ENCODE data around the gene DNMBP. TPM values are rescaled to one million over a fixed set of nuclear protein-coding genes. Genes with fewer than 3 reads are reported as not detected.
A peak's percentile ranks its signal among the peaks of the same experiment; 100 is the strongest.
"Not testable (repeated sequence)": the region's sequence is repeated elsewhere in the genome, so short reads cannot be mapped to it uniquely, and the experiment has no call there.

DNMBP gene
- total RNA-seq, 1 experiment from 2014 or later, result 13.8 TPM

GRCh38 chr10:99875473-99875872 lies 134.3 kb downstream of the DNMBP start:
- Histone ChIP-seq H3K9me3 (ENCODE audit: low read length) (no peaks in the 10 kb centered on the region), H2AFZ (ENCODE audit: low read length) (no peak overlapping the region), H3K4me1 (ENCODE audit: low read length) (peaks cover 13% of the 10 kb centered on the region), H3K27ac (ENCODE audit: low read length) (no peak overlapping the region), H3K36me3 (ENCODE audit: insufficient read depth, low read length) (peaks cover 7% of the 10 kb centered on the region; the same call in 1 of the 2 replicates), H3K79me2 (ENCODE audit: low read length) (no peaks in the 10 kb centered on the region), H4K20me1 (ENCODE audit: insufficient read depth, low read depth, low read length) (no peaks in the 10 kb centered on the region), H3K4me3 (ENCODE audit: low read length) (no peak overlapping the region), H3K27me3 (ENCODE audit: low read length) (no peaks in the 10 kb centered on the region), H3K4me2 (ENCODE audit: low read depth, low read length, poor library complexity, severe bottlenecking) (no peak overlapping the region), H3K9ac (ENCODE audit: low read length) (no peak overlapping the region), H3K9me2 (replicated peaks; ENCODE audit: insufficient read depth, low read length) (no peaks in the 10 kb centered on the region)
- no peak for DNase-seq

GRCh38 chr10:99874341-99875085 lies 135.2 kb downstream of the DNMBP start:
- Histone ChIP-seq H4K20me1 (ENCODE audit: insufficient read depth, low read depth, low read length) (no peaks in the 10 kb centered on the region), H3K9me2 (replicated peaks; ENCODE audit: insufficient read depth, low read length) (no peaks in the 10 kb centered on the region), H3K9ac (ENCODE audit: low read length) (no peak overlapping the region), H3K4me2 (ENCODE audit: low read depth, low read length, poor library complexity, severe bottlenecking) (no peak overlapping the region), H3K4me3 (ENCODE audit: low read length) (no peak overlapping the region), H3K27me3 (ENCODE audit: low read length) (no peaks in the 10 kb centered on the region), H3K9me3 (ENCODE audit: low read length) (no peaks in the 10 kb centered on the region), H3K79me2 (ENCODE audit: low read length) (no peaks in the 10 kb centered on the region), H3K36me3 (ENCODE audit: insufficient read depth, low read length) (peaks cover 7% of the 10 kb centered on the region; the same call in 1 of the 2 replicates), H3K27ac (ENCODE audit: low read length) (no peak overlapping the region), H3K4me1 (ENCODE audit: low read length) (peaks cover 22% of the 10 kb centered on the region), H2AFZ (ENCODE audit: low read length) (no peak overlapping the region)
- no peak for DNase-seq

- peaks cover 23% of the 10 kb centered on the region for H3K4me1 ChIP-seq (ENCODE audit: low read length)
- H4K20me1 ChIP-seq (ENCODE audit: insufficient read depth, low read depth, low read length), result no peaks in the 10 kb centered on the region
- DNase-seq, result no peak
- no peak overlapping the region for H3K9ac ChIP-seq (ENCODE audit: low read length)
- H3K9me2 ChIP-seq (replicated peaks; ENCODE audit: insufficient read depth, low read length), result no peaks in the 10 kb centered on the region
- H3K4me2 ChIP-seq (ENCODE audit: low read depth, low read length, poor library complexity, severe bottlenecking), result no peak overlapping the region
- H3K4me3 ChIP-seq (ENCODE audit: low read length), result no peak overlapping the region
- H3K79me2 ChIP-seq (ENCODE audit: low read length), result no peaks in the 10 kb centered on the region
- H3K27ac ChIP-seq (ENCODE audit: low read length), result no peak overlapping the region
- H3K9me3 ChIP-seq (ENCODE audit: low read length), result no peaks in the 10 kb centered on the region
- no peak overlapping the region for H2AFZ ChIP-seq (ENCODE audit: low read length)
- H3K27me3 ChIP-seq (ENCODE audit: low read length), result no peaks in the 10 kb centered on the region
- peaks cover 7% of the 10 kb centered on the region; the same call in 1 of the 2 replicates for H3K36me3 ChIP-seq (ENCODE audit: insufficient read depth, low read length)
These were observed 135.9 kb downstream of the DNMBP start for GRCh38 chr10:99873846-99874245.

- no peak overlapping the region for H3K9ac ChIP-seq (ENCODE audit: low read length)
- H3K9me2 ChIP-seq (replicated peaks; ENCODE audit: insufficient read depth, low read length), result no peaks in the 10 kb centered on the region
- H3K4me2 ChIP-seq (ENCODE audit: low read depth, low read length, poor library complexity, severe bottlenecking), result no peak overlapping the region
- no peaks in the 10 kb centered on the region for H3K9me3 ChIP-seq (ENCODE audit: low read length)
- H3K27me3 ChIP-seq (ENCODE audit: low read length), result no peaks in the 10 kb centered on the region
- H3K4me1 ChIP-seq (ENCODE audit: low read length), result peaks cover 23% of the 10 kb centered on the region
- H4K20me1 ChIP-seq (ENCODE audit: insufficient read depth, low read depth, low read length), result no peaks in the 10 kb centered on the region
- peaks cover 7% of the 10 kb centered on the region; the same call in 1 of the 2 replicates for H3K36me3 ChIP-seq (ENCODE audit: insufficient read depth, low read length)
- no peaks in the 10 kb centered on the region for H3K79me2 ChIP-seq (ENCODE audit: low read length)
- no peak overlapping the region for H3K27ac ChIP-seq (ENCODE audit: low read length)
- no peak overlapping the region for H3K4me3 ChIP-seq (ENCODE audit: low read length)
- H2AFZ ChIP-seq (ENCODE audit: low read length), result no peak overlapping the region
- no peak for DNase-seq
These were observed 137.2 kb downstream of the DNMBP start for GRCh38 chr10:99872367-99873162.

- no peaks in the 10 kb centered on the region for H3K36me3 ChIP-seq (ENCODE audit: insufficient read depth, low read length)
- H2AFZ ChIP-seq (ENCODE audit: low read length), result peak overlapping the region; percentile 70
- no peaks in the 10 kb centered on the region for H4K20me1 ChIP-seq (ENCODE audit: insufficient read depth, low read depth, low read length)
- peak overlapping the region; percentile 50 for H3K9ac ChIP-seq (ENCODE audit: low read length)
- no peaks in the 10 kb centered on the region for H3K9me2 ChIP-seq (replicated peaks; ENCODE audit: insufficient read depth, low read length)
- H3K27me3 ChIP-seq (ENCODE audit: low read length), result no peaks in the 10 kb centered on the region
- H3K79me2 ChIP-seq (ENCODE audit: low read length), result no peaks in the 10 kb centered on the region
- H3K4me3 ChIP-seq (ENCODE audit: low read length), result peak overlapping the region; percentile 45
- no peak overlapping the region; the same call in 1 of the 2 replicates for H3K27ac ChIP-seq (ENCODE audit: low read length)
- peak overlapping the region; percentile 56 for H3K4me2 ChIP-seq (ENCODE audit: low read depth, low read length, poor library complexity, severe bottlenecking)
- no peaks in the 10 kb centered on the region for H3K9me3 ChIP-seq (ENCODE audit: low read length)
- peaks cover 23% of the 10 kb centered on the region for H3K4me1 ChIP-seq (ENCODE audit: low read length)
- DNase-seq, result peak; percentile 84
These were observed 139.5 kb downstream of the DNMBP start for GRCh38 chr10:99870123-99870730.

- Histone ChIP-seq H3K27me3 (ENCODE audit: low read length) (no peaks in the 10 kb centered on the region), H3K79me2 (ENCODE audit: low read length) (no peaks in the 10 kb centered on the region), H3K9me3 (ENCODE audit: low read length) (no peaks in the 10 kb centered on the region), H2AFZ (ENCODE audit: low read length) (peak overlapping the region; percentile 70), H3K9ac (ENCODE audit: low read length) (peak overlapping the region; percentile 50), H4K20me1 (ENCODE audit: insufficient read depth, low read depth, low read length) (no peaks in the 10 kb centered on the region), H3K4me2 (ENCODE audit: low read depth, low read length, poor library complexity, severe bottlenecking) (peak overlapping the region; percentile 56), H3K9me2 (replicated peaks; ENCODE audit: insufficient read depth, low read length) (no peaks in the 10 kb centered on the region), H3K36me3 (ENCODE audit: insufficient read depth, low read length) (no peaks in the 10 kb centered on the region), H3K4me1 (ENCODE audit: low read length) (peaks cover 23% of the 10 kb centered on the region), H3K27ac (ENCODE audit: low read length) (no peak overlapping the region; the same call in 1 of the 2 replicates), H3K4me3 (ENCODE audit: low read length) (peak overlapping the region; percentile 45)
- DNase-seq, result no peak
These were observed 140.1 kb downstream of the DNMBP start for GRCh38 chr10:99869581-99870122.

- H3K9me3 ChIP-seq (ENCODE audit: low read length); H4K20me1 ChIP-seq (ENCODE audit: insufficient read depth, low read depth, low read length); H3K27ac ChIP-seq (ENCODE audit: low read length); H3K79me2 ChIP-seq (ENCODE audit: low read length); H2AFZ ChIP-seq (ENCODE audit: low read length); H3K9ac ChIP-seq (ENCODE audit: low read length); DNase-seq; H3K27me3 ChIP-seq (ENCODE audit: low read length); H3K36me3 ChIP-seq (ENCODE audit: insufficient read depth, low read length); H3K4me3 ChIP-seq (ENCODE audit: low read length); H3K9me2 ChIP-seq (replicated peaks; ENCODE audit: insufficient read depth, low read length); H3K4me2 ChIP-seq (ENCODE audit: low read depth, low read length, poor library complexity, severe bottlenecking): not testable (repeated sequence)
- peaks cover 20% of the 10 kb centered on the region for H3K4me1 ChIP-seq (ENCODE audit: low read length)
These were observed 142.5 kb downstream of the DNMBP start for GRCh38 chr10:99867250-99867649.

All from Karpas-422 (cell line).